ENCODE results near the gene DHX58.

Gene DHX58

GRCh38 chr17:42129109-42129837 lies 16.8 kb upstream of the DHX58 start:
- no peak for DNase-seq (ENCODE audit: low spot score)

GRCh38 chr17:42127414-42127813 lies 14.9 kb upstream of the DHX58 start:
- DNase-seq (ENCODE audit: low spot score): no peak

GRCh38 chr17:42126836-42127235 lies 14.3 kb upstream of the DHX58 start:
- no peak for DNase-seq (ENCODE audit: low spot score)

DNA sequence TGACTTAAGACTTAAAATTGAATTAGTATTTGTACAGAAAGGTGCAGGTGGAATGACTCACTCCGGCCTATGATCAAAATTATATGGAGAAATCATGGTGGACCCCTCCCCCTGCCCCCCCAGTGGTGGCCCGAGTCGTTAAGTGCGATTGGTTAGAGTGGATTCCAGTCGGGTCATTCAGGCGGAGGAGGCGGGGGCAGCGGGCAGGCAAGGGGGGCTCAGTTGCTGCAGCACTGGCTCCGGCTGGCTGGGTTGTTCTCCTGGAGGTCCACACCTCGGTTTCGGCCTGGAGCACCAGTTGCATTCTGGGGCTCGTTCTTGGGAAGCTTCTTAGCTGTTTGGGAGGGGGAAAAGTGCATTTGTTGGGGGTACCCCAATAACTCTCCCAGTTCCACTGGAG lies 13.1 kb upstream of the DHX58 start:
- no peak for DNase-seq (ENCODE audit: low spot score)

- DNase-seq (ENCODE audit: low spot score): no peak
These were observed 11.7 kb upstream of the DHX58 start for GRCh38 chr17:42124256-42124655.

DNA sequence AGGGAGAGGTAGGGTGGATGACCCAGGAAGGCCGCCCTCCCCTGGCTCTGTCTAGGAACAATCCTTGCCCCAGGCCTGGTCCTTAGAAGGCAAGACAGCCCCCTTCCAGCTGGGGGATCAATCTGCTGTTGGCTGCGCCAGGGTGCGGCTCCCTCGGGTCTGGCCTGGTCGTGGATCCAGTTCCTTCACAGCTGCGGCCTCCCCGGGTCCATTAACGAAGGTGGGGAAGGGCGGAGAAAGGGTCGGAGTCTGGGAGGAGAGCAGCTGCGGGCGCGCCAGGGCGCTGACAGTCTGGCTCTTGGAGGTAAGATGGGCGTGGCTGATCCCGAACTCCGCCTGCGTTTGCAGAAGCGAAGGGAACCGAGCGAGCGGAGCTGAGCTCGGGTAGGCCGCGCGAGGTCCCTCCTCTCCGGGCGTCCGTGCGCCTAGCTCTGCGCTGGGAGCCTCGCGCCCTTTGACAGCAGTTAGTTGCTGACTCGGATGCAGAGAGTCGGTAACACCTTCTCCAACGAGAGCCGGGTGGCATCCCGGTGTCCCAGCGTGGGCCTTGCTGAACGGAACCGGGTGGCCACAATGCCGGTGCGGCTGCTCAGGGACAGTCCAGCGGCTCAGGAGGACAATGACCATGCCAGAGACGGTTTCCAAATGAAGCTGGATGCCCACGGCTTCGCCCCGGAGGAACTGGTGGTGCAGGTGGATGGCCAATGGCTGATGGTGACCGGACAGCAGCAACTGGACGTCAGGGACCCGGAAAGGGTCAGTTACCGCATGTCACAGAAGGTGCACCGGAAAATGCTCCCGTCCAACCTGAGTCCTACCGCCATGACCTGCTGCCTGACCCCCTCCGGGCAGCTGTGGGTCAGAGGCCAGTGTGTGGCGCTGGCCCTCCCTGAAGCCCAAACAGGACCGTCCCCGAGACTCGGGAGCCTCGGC lies 10.1 kb upstream of the DHX58 start, which contains the start of gene HSPB9:
HSPB9 (plus strand) TSS at position 434 of the 933 bp plus-strand sequence; CDS start at position 481, 47 bp downstream.
- no peak for DNase-seq (ENCODE audit: low spot score)

- peak; percentile 86 for DNase-seq (ENCODE audit: low spot score)
These were observed 8.6 kb upstream of the DHX58 start, which contains the start of gene KAT2A for GRCh38 chr17:42120770-42121769. Gene KAT2A (minus strand): TSS chr17:42121367. CDS start chr17:42121304, 63 bp downstream.

DNA sequence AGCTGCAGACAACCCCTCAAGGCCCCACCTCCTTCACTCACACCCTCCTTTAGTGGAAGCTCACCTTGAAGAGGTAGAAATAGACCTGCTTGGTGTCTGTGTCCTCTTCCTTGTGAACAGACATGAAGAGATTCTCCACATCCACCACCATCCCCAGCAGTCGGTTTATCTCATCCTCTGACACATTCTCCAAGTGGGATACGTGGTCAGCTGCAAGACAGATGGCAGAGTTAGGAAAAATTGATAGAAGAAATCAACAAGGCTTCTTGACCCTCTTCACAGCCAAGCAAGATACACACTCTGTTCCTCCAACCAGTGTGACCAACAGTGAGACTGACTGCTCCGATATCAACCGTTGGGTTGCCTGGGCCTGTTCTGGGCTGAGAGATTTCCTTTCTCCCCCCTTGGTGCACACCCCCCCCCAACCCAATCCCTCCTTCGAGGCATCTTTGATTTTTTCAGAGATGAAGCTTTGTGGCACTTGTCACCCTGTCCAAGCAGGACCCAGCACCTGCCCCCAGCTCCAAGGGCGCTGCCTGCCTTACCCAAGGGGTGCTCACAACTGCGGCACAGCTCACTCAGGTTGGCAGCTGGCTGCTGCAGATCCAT lies 7.8 kb upstream of the DHX58 start:
- DNase-seq (ENCODE audit: low spot score): no peak

DNA sequence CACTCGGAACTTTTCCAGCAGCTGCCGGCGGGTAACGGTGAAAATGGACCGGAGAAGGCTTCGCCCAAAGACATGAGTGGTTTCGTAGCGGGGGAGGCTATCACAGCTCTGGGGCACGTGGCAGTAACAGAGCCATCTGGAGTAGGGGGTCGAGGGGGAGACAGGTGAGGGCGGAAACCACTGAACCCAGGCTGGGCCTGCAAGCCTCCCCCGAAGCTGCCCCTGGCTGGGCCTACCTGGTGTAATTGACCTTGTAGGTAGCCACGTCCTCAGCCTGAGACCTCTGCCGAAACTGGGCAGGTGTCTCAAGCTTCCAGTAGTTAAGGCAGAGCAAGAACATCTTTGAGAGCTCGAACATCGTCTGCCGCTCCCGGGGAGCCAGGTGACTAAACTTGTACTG lies 6.8 kb upstream of the DHX58 start:
- no peak for DNase-seq (ENCODE audit: low spot score)

- DNase-seq (ENCODE audit: low spot score): no peak
These were observed 6.0 kb upstream of the DHX58 start for GRCh38 chr17:42118545-42118944.

- DNase-seq (ENCODE audit: low spot score): no peak
These were observed 5.6 kb upstream of the DHX58 start for GRCh38 chr17:42118126-42118510.

- DNase-seq (ENCODE audit: low spot score): no peak
These were observed 5.0 kb upstream of the DHX58 start for GRCh38 chr17:42117397-42118125.

GRCh38 chr17:42116705-42117396 lies 4.3 kb upstream of the DHX58 start:
- peak; percentile 71 for DNase-seq (ENCODE audit: low spot score)

DNA sequence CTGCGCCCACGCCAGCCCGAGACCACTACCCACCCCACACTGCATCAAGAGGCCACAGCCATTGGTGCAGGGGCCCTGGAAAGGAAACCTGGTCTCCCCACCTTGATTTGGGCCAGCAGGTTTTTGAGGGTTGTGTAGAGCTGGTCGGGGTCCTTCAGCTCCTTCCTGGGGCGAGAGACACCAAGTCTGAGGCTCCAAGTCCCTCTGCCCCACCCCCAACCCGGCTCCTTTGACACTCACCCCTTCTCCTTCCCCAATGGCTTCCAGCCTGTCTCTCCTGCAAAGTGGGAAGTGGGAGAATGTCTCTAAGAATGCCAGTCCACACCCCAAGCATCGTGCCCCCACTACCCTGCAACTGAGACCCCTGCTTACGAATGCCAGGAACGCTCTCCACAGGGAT lies 1.6 kb upstream of the DHX58 start:
- DNase-seq (ENCODE audit: low spot score): no peak

GRCh38 chr17:42113293-42114069 lies 967 bp upstream of the DHX58 start:
- DNase-seq (ENCODE audit: low spot score): no peak

GRCh38 chr17:42111871-42112551 lies 503 bp downstream of the DHX58 start:
- peak; percentile 17 for DNase-seq (ENCODE audit: low spot score)

DNA sequence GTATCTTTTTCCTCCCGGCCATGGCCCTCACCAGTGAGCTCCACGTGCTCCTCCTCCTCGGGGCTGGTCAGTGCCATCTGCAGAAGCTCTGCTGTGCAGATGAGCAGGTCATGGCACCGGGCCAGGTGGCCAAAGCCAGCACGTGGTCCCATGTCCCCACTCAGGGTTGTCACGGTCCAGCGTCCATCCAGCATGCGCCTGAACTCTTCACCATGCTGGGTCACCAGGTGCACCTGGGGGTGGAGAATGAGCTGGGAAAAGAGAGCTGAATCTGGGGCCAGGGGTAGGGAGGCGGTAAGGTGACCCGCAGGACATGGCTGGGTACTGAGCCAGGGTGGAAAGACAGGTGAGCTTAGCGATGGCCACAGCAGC lies 1.3 kb downstream of the DHX58 start:
- no peak for DNase-seq (ENCODE audit: low spot score)

Data from putamen (tissue), 1 donor.